HG03460 (cell line): ENCODE results near the gene CAMKMT.
A peak's percentile ranks its signal among the peaks of the same experiment; 100 is the strongest.

Experiments used
- ATAC-seq: cut with Tn5 transposase; IDR thresholded peaks from one replicate; pipeline ENCODE4 v1.9.1; 2021; ENCODE audit not compliant: unreplicated experiment

The CAMKMT gene

GRCh38 chr2:44442019-44442418 is 80.3 kb downstream of the CAMKMT start:
- no peak for ATAC-seq

- no peak for ATAC-seq
Measured at GRCh38 chr2:44443517-44443916, 81.8 kb downstream of the CAMKMT start.

DNA sequence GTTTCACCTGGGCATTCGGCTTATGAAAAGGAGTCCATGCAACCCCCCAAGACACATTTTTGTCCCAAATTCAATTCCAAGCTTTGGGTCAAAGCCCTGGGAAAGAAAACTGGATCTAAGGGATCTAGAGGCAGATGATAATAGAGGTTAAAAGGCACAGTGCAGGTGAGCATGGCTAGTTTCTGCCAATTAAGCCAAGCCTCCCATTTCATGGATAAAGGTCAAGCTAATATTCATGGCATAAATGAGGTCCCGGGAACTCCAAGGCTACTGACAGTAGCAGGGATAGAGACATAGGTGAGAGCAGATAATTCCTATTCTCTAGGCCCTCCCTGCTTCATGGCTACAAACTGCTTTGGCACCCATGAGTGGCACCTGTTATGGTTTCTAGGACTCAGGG is 83.1 kb downstream of the CAMKMT start:
- no peak for ATAC-seq

GRCh38 chr2:44448860-44449527 is 87.2 kb downstream of the CAMKMT start:
- no peak for ATAC-seq

DNA sequence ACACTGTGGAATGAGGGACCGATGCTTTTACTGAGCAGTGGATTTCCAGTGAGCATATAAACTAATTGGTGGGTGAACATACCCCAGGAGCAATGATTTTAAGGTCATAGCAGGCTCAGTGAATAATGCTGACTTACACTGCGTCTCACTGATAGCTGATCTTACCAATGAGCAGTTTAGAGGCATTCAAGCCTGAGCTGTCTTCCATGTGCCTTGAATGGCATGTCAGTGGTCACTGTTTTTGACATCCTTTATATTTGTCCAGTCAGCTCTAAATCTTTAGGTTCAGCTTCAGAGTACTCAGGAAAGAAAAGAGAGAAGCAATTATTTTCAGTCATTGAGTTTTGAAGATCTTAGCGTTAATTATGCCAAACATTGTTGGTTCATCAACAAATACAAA is 88.3 kb downstream of the CAMKMT start:
- no peak for ATAC-seq

GRCh38 chr2:44450806-44451205 is 89.1 kb downstream of the CAMKMT start:
- no peak for ATAC-seq

GRCh38 chr2:44452069-44452583 is 90.4 kb downstream of the CAMKMT start:
- no peak for ATAC-seq

- ATAC-seq: no peak
Measured at GRCh38 chr2:44453259-44453658, 91.5 kb downstream of the CAMKMT start.

DNA sequence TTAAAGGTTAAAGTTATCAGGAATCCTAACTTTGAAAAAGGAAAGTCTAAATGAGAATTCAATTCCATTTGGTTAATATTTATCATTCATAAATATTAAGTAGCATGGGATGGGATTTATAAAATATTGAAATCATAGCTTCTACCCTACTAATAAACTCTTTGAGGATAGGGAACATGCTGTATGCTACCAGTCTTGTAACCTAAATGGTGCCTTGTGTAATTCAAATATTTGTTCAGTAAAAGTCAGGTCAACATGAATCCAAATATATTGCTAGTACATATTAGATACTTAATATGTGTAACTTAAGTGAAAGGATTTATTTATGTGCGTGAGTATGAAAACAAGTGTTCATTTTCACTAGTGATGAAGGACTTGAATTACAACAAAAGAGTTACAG is 94.1 kb downstream of the CAMKMT start:
- ATAC-seq: no peak

DNA sequence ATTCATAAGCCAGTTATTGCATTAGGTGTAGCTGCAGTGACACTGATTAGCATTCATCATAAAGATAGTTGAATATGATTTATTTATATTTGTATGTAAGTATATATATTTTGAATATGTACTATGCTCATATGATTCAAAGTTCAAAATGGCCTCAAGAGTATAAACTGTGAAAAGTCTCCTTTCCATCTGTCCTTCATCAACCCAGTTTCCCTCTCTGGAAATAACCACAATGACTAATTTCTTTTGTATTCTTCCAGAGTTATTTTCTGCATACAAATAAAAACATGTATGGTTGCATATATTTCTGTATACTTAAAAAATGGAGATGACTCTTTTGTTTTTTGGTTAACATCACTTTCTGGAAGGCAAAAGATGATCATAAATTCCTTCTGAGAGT is 95.2 kb downstream of the CAMKMT start:
- no peak for ATAC-seq

DNA sequence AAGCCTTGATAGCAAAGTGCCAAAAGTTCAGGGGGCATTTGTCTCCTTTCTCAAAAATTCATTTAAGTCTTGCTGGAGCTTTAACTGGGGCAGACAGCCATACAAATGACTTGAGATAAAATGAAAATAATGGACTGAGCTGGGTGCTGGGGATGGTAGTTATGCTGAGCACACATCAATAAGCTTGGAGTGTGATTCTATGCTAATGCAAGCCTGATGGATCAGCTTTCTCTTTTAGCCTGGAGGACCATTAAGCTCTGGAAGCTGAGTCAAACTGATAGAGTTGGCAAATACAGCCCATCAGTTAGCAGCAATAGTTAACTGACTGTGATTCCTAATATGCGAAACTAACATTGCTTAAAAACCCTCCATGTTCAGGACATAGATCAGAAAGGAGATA is 98.0 kb downstream of the CAMKMT start:
- no peak for ATAC-seq

DNA sequence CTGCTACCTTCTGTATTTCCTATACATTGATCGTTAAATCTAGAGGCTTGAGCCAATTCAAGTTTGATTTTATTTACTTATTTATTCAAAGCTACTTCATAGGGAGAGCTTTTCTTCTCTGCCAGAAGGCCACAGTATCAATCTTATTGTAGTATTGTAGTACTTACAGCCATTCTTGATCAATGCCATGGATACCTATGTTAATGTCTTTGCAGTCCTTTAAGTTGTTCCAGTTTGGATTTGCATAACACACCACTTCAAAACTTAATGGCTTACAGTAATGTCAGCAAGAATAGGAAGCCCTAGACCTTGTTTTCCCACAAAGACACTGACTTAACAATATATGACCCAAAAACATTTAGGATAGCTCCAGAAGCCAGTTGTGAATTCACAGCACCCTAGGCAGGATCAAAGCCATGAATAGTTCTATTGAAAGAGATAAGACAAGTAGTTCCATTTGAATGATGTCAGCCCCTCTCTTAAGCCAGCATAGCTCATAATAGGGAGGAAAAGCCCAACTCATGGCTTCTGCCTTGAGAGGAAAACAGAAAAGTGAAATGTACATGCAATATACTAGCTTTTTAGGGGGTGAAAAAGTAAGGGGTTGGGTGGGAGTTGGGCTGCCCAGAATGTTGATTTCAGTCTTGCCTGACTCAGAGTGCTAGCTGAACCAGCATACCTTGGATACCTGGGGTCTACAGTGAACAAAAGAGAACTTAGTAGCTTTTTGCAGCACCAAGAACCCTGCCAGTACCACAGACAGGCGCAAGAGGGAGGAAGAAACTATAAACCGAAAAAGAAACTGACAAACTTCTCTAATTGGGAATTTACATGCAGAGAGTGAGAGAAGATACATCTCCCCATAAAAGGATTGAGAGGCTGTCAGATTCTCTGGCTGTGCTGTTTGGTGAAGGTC is 101.4 kb downstream of the CAMKMT start:
- ATAC-seq: no peak

GRCh38 chr2:44464437-44464836 is 102.7 kb downstream of the CAMKMT start:
- no peak for ATAC-seq

DNA sequence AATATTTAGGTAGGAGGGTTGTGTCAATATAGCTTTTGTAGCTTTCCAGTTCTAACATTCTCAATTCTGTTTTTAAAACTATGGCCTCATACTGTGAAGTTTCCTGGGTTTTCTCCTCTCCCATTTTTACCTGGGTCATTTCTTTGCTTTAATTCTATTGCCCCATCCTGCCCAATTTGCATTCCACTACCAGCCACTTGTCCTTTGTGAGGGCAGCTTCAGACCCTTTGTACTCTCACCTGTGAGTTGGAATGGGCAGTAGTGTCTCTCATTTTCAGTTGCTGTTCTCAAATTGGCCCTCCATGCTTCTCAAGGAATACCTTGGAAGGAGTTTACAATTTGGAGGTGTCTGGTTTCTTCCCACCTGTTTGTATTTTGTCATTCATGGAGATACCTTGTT is 108.4 kb downstream of the CAMKMT start:
- no peak for ATAC-seq

DNA sequence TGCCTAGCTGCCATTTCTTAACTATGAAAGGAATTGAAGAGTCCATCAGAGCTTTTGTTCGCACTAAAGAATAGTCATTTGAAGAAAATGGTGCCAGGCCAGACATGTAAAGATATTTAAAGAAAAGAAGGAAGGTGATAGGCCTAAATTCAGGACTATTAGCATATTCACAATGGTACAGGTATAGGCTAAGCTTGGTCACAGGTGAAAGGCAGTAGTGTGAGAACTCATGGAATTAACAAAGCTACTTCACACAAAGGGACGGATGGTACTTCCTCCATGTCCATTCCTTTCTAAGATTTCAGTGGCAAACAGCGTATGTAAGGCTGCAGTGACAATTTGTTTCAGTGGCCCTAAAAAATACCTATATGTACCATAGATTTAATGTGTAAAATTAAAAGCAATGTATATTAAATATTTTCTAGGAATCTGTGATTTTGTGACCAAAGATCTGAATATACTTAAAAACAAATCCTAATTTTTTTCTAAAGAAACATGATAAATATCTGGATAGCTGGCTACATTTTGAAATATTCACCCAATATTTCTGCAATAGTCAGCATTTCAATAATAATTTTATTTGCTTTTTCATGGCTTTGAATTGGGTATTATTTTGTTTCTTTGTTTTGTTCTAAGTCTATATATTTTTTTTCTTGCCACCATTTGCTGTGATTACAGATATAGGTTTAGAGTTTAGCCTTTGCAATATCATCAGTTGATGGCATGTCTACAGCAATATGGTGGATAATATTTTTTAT is 116.1 kb downstream of the CAMKMT start:
- ATAC-seq: no peak

- peak; percentile 94 for ATAC-seq
Measured at GRCh38 chr2:44479127-44479887, 117.6 kb downstream of the CAMKMT start.

- no peak for ATAC-seq
Measured at GRCh38 chr2:44480068-44480467, 118.3 kb downstream of the CAMKMT start.

DNA sequence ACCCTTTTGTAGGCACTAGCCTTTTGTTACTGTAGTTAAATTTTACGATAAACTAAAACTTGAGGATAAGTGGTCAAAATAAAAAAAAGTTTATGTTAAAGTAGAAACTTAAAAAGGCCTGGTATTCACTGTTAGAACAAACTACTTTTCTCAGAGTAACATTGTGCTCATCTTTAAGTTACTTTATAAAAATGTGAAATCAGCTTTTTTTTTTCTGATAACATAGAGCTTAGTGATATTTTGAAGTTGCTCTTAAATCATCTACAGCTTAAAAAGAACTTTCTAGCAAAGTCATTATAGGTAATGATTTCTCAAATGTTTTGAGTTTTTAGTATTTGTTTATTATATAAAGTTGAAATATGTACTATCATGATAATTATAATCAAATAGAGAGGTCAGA is 125.3 kb downstream of the CAMKMT start:
- ATAC-seq: no peak

- no peak for ATAC-seq
Measured at GRCh38 chr2:44490726-44491125, 129.0 kb downstream of the CAMKMT start.

GRCh38 chr2:44494006-44494405 is 132.3 kb downstream of the CAMKMT start:
- ATAC-seq: no peak

- no peak for ATAC-seq
Measured at GRCh38 chr2:44495035-44495434, 133.3 kb downstream of the CAMKMT start.
